CMK (cell line): Measurements from ENCODE around the gene TFF2.
A peak's percentile ranks its signal among the peaks of the same experiment; 100 is the strongest.

Experiments
- DNase-seq: peaks from one replicate; pipeline ENCODE4 v3.0.0-alpha.2; 2010; ENCODE audit warnings: low read depth

The TFF2 gene

DNA sequence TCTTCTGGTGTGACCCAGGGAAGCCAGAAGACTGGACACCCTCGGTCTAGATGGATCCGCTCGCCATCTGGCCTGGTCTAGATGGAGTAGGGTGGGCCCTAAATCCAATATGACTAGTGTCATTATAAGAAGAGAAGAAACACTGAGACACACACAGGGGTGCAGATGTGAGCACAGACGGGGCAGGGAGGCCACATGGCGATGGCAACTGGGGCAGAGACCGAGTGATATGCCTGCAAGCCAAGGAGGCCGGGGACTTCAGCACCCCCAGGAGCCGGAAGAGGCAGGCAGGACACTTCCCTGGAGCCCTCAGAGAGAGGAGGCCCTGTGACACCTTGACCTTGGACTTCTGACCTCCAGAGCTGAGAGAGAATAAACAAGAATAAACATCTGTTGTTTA lies 30.0 kb downstream of the TFF2 start:
- DNase-seq = no peak

GRCh38 chr21:42319851-42320572 lies 30.8 kb downstream of the TFF2 start:
- no peak for DNase-seq

DNA sequence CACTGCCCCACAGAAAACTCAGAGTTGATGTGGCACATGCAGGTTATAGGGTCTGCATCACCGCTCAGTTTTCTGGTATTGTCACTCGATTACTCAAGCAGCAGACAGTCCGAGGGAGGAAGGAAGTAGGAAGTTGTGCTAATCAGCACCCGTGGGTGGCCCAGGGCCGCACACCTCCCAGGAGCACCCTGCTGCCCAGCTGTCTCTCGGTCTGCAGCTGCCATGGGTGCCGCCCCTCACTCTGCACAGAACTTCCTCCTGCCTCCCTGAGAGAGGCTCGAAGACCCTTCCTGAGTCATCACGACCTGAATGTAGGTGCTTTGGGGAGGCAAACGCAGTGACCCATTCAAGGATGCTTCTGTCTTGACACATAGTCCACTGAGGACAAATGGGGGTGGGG lies 31.4 kb downstream of the TFF2 start:
- no peak for DNase-seq

DNA sequence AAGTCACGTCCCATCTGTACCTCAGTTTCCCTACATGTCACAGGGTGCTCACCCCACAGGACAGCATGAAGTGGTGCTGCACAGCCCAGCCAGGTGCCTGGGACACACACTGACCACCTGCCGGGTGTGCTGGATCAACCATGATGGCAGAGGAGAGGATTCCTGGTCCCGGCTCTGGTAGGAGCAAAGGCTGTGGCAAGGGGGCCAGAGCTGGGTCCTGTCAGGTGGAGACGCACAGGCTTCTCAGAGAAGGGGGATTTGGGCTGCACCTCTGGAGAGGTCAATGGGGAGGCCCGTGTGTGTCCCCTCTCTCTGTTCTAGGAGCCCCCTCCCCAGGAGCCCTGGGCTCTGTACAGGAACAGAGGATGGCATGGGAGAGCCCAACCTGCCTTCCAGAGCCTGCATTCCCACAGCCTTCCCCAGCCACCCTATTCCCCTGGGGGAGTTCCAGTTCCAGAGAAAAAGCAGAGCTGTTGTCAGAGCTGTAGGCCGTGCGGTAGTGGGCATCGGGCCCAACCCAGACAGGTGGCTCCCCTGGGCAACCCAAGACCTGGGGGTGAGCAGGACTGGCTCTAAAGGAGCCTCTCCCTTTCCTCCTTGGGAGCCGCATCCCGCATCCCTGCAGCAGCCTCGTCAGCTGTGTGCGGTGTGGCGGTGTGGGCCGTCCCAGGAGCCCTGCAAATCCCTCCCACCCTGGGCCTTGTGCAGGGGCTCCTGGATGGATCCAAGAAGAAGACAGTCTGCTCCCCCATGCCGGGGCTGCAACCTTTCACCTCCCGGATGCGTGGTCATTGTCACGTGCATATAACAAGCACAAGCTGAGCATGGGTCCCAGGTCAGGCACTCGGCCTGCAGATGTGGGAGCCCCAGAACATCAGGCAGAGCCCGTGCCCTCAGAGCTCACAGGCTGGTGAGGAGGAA lies 32.7 kb downstream of the TFF2 start:
- DNase-seq = no peak

- no peak for DNase-seq
Observed at GRCh38 chr21:42317341-42317741, 33.5 kb downstream of the TFF2 start.

GRCh38 chr21:42316891-42317290 lies 33.9 kb downstream of the TFF2 start:
- DNase-seq = no peak

DNA sequence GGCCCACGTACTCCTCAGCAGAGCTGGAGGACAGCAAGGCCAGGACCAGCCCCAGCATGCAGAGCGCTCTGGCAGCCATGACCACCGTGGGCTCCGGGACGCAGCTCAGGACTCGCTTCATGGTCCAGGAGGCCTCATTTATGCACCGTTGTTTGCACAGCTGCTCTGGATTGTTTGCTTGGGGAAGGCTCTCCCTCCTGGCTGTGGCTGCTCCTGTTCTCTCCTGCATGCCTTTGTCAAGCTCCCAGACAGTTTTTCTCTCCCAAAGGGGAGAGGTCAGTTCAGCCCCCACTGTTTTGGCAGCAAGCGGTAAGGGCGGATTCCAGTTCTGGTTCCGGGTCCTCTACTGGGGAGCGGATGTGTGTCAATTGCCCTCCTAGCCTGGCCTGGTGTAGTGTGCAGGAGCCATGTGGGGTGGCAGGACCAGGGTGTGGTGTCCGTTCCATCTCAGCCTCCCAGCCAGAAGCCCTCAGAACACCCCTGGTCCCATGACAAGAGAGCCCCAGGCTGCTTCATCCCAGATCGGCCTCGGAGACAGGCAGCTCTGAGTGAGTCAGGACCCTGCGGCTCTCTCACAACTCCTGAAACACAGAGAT lies 35.4 kb downstream of the TFF2 start, which contains the start of gene TFF3:
TFF3 (minus strand) TSS at position 114 of the 596 bp plus-strand sequence; CDS start at position 79, 35 bp downstream.
- DNase-seq = no peak

- DNase-seq = no peak
Observed at GRCh38 chr21:42314616-42315295, 36.0 kb downstream of the TFF2 start.

- no peak for DNase-seq
Observed at GRCh38 chr21:42313501-42313969, 37.3 kb downstream of the TFF2 start.

GRCh38 chr21:42312626-42313104 lies 38.1 kb downstream of the TFF2 start:
- no peak for DNase-seq

- no peak for DNase-seq
Observed at GRCh38 chr21:42311816-42312625, 38.8 kb downstream of the TFF2 start.

- no peak for DNase-seq
Observed at GRCh38 chr21:42311160-42311559, 39.6 kb downstream of the TFF2 start.

DNA sequence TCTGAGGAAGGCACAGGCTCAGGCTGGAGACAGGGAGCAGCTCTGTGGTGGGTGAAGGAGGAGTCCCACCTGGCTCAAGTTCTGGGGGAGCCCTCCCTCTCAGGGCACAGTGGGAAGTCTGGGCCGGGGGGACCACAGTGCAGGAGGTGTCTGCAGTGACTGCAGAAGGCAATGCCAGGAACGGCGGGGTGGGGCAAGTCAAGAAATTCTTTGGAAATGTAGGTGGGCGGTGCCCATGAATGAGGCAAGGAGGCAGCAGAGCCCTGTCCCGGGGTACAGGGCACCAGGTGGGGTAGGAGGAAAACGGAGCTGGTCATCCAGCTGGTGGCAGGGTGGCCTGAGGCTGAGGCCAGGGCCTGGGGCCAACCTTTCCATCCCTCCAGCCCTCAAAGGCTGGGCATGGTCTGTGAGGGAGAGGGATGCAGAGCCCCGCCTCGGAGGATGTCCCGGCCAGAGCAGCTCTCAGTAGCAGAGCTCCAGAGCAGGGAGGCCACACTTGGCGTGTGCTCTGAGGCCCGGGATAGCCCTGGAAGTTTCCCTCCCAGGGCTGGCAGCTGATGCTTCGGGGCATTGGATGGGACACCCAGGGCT lies 40.3 kb downstream of the TFF2 start:
- no peak for DNase-seq

DNA sequence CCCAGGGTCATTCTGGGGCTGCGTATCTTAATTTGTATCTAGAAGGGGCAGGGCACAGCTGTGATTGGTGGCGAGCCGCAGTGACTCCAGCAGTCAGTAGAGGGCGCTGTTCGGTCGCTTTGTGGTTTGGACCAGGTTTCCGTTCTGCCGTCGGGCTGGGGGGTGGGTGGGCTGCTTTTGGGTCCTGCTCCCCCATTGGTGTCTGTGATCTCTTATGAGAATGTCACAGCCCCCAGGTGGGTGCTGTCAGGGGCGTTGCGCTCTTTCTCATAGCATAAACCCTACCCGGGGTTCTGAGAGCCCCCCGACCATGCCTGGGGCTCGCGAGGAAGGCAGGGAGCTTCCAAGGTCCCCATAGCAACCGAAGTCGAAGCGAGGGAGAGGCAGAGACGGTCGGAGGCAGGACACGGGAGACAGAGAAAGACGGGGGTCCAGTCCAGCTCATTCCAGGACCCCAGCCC lies 41.0 kb downstream of the TFF2 start:
- peak; percentile 68 for DNase-seq

DNA sequence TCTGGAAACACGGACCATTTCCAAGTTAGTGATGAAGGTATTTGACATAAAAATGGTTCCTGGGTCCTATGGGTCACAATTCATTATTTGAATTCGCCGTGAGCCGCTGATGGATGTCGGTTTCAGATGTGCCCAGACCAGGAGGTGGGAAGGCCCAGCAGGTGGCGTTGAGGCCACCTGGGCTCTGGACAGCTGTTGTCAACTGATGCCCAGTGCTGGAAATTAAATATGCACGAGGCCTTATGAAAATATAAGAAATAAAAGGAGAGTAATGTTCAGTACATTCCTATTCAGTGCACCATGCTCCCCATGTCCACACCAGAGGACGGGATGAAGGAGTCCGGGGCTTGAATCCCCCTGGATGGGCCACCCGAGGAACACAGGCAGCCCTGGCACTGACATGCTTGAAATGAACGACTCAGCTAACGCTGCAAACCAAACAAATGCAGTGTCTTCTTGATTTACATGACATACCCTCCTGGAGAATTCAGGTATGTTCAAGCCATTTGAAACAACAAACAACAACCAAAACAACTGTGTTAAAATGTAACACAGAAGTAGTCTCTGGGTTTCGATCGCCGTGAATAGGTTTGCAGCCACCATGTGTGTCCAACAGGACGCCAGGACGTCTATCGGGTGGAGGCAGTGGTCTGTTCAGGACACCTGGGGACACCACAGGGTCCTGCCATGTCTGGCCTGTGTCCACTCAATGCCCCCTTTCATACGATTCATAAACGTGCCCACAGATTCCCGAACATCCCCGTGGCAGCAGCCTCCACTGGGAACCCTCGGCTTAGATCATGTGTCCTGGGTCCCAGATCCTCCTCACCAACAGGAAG lies 41.7 kb downstream of the TFF2 start:
- DNase-seq = no peak

DNA sequence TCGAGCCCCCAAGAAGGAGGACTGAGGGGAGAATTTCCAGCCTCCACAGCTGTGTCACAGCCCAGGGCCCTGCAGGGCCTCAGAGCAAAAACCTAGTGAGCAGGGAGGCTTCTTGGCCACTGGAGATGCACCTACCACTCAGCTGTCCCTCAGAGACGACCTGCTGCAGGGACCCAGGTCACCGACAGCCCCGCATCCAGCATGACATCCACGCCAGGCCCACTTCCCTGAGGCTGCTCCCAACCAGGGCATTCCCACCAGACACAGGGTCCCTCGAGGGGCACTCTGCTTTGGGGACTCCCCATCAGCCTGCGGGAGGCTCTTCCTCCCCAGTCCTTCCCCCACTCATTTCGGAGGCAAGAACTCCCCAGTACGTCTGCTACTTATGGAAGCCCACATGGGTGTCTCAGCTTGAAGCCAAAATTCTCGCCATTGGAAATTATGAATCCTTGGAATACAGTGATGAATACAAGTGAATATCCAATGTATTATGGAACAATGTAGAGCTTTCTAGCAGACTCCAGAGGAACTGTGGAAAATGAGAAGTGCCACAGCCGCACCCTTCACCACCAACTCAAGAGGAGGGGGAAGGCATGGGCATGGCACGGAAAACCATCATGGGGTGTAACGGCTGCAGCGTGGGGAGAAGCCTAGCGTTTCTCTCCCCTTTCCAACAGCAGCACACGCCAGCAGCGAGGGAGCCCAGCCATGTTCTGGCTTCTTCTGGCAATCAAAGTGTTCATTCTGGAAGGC lies 42.5 kb downstream of the TFF2 start:
- DNase-seq = no peak

DNA sequence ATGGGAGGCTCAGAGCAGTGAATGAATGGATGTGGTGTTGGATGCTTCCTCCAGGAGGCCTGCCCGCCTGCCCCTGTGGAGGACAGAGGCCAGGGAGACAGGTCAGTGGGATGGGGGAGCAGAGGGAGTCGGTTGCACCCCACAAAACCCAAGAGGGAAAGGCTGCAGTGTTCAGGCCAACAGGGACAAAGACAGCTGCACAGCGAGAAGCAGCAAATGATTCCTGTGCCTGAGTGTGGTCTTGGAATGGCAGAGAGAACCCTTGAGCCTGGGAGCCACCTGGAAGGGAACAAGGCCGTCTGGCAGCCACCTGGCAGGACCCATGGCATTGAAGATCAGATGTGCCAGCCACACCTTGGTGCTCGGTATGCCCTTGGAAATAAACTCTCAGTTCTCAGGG lies 43.7 kb downstream of the TFF2 start:
- no peak for DNase-seq

DNA sequence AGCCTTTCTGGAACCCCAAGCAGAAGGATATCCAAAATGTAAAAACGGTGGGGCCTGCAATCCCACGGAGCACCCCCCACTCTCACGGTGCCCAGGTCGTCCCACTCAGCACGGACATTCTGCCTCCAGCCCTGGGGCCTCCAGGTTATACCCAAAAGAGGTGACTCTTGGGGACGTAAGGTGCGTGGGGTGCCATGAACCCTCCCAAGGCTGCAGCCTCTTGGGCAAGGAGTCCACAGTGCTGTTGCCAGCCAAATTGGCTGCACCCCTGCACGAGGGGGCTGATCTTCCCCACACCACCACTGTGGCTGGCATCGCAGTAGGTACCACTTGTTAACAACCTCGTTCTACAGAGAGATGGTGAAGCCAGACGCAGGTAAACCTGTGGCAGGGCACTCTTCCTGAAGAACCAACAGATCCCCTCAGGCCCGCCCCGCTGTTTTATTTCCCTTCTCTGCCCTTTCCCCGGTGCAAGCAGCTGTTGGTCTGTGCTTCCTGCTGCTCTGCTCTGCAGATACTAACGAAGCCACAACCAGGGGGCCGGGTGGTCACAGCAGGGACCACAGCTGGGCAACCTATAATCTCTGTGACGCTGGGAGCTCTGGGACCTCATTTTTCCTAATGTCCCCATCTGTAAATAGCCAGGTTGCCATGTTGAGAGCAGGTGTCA lies 44.3 kb downstream of the TFF2 start:
- DNase-seq = no peak
